GM12878 (cell line): ENCODE measurements around the gene DCTN2.
"Not testable (repeated sequence)": the region's sequence is repeated elsewhere in the genome, so short reads cannot be mapped to it uniquely, and the experiment has no call there.

ENCODE experiments used
- BCL11A ChIP-seq: IDR thresholded peaks from 2 replicates; pipeline ENCODE4 v1.6.1; 2011; ENCODE audit warnings: low read depth, low read length
- EZH2 ChIP-seq: IDR thresholded peaks from 2 replicates; pipeline ENCODE4 v1.6.1; 2012; ENCODE audit warnings: low read depth, mild to moderate bottlenecking, control low read depth, inconsistent platforms, low read length, borderline replicate concordance; ENCODE audit not compliant: control insufficient read depth
- TARDBP ChIP-seq: IDR thresholded peaks from 2 replicates; pipeline ENCODE4 v1.6.1; 2016; ENCODE audit warnings: borderline replicate concordance
- YBX1 ChIP-seq: fragments of 450-650 bp; IDR thresholded peaks from 2 replicates; pipeline ENCODE4 v1.6.1; 2016; ENCODE audit warnings: antibody characterized with exemption
- TF ChIP-seq, protein P1 (sequence below): fragments of 150-350 bp; IDR thresholded peaks from 2 replicates; pipeline ENCODE4 v1.6.1; 2016; ENCODE audit warnings: low read depth, low read length
- TF ChIP-seq, protein P2 (sequence below), 3 experiments: IDR thresholded peaks in 2 of 3; conservative IDR thresholded peaks in 1 of 3; 2 replicates each; pipeline ENCODE4 v1.5.1; 2011; ENCODE audit warnings: low read depth in 3 of 3, low read length in 3 of 3, mild to moderate bottlenecking in 3 of 3, control low read depth in 2 of 3, moderate library complexity in 2 of 3, inconsistent platforms in 1 of 3, mixed read lengths in 1 of 3; ENCODE audit not compliant: control insufficient read depth in 2 of 3, insufficient read depth in 1 of 3; ENCODE audit errors: extremely low read depth in 1 of 3

DNA sequence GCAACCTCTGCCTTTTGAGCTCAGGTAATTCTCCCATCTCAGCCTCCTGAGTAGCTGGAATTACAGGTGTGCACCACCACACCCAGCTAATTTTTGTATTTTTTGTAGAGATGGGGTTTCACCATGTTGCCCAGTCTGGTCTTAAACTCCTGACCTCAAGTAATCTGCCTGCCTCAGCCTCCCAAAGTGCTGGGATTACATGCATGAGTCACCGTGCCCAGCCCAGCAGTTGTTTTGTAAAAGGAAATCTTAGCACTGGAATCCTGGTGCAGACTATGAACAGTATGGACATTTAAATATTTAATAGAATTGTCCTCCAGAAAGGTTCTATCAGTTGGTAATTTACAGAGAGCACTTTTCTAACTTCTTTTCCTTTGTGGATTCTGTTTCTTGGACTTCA is 14.1 kb upstream of the DCTN2 start:
- TF ChIP-seq, protein P1, sequence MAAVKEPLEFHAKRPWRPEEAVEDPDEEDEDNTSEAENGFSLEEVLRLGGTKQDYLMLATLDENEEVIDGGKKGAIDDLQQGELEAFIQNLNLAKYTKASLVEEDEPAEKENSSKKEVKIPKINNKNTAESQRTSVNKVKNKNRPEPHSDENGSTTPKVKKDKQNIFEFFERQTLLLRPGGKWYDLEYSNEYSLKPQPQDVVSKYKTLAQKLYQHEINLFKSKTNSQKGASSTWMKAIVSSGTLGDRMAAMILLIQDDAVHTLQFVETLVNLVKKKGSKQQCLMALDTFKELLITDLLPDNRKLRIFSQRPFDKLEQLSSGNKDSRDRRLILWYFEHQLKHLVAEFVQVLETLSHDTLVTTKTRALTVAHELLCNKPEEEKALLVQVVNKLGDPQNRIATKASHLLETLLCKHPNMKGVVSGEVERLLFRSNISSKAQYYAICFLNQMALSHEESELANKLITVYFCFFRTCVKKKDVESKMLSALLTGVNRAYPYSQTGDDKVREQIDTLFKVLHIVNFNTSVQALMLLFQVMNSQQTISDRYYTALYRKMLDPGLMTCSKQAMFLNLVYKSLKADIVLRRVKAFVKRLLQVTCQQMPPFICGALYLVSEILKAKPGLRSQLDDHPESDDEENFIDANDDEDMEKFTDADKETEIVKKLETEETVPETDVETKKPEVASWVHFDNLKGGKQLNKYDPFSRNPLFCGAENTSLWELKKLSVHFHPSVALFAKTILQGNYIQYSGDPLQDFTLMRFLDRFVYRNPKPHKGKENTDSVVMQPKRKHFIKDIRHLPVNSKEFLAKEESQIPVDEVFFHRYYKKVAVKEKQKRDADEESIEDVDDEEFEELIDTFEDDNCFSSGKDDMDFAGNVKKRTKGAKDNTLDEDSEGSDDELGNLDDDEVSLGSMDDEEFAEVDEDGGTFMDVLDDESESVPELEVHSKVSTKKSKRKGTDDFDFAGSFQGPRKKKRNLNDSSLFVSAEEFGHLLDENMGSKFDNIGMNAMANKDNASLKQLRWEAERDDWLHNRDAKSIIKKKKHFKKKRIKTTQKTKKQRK, result not testable (repeated sequence)
- TF ChIP-seq BCL11A, TARDBP, EZH2, YBX1: not testable (repeated sequence)
- TF ChIP-seq, protein P2, sequence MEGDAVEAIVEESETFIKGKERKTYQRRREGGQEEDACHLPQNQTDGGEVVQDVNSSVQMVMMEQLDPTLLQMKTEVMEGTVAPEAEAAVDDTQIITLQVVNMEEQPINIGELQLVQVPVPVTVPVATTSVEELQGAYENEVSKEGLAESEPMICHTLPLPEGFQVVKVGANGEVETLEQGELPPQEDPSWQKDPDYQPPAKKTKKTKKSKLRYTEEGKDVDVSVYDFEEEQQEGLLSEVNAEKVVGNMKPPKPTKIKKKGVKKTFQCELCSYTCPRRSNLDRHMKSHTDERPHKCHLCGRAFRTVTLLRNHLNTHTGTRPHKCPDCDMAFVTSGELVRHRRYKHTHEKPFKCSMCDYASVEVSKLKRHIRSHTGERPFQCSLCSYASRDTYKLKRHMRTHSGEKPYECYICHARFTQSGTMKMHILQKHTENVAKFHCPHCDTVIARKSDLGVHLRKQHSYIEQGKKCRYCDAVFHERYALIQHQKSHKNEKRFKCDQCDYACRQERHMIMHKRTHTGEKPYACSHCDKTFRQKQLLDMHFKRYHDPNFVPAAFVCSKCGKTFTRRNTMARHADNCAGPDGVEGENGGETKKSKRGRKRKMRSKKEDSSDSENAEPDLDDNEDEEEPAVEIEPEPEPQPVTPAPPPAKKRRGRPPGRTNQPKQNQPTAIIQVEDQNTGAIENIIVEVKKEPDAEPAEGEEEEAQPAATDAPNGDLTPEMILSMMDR (IDR thresholded peaks at IDR 0.05 in 2 of 3, conservative IDR thresholded peaks at IDR 0.05 in 1 of 3; ENCODE audit: control insufficient read depth in 2 of 3, extremely low read depth in 1 of 3, insufficient read depth in 1 of 3, low read depth in 3 of 3, low read length in 3 of 3), result not testable (repeated sequence)
